CD4-positive, alpha-beta memory T cell (primary cell): ENCODE data around the gene SNW1. TPM values are rescaled to one million over a fixed set of nuclear protein-coding genes. Genes with fewer than 3 reads are reported as not detected.
A peak's percentile ranks its signal among the peaks of the same experiment; 100 is the strongest.
"Not testable (repeated sequence)": the region's sequence is repeated elsewhere in the genome, so short reads cannot be mapped to it uniquely, and the experiment has no call there.

ENCODE experiments used
- CTCF ChIA-PET: fragments of 350-600 bp; sonication (Branson Sonifier 250); formaldehyde crosslinking; loops from one replicate; lab custom pipeline; 2021; ENCODE audit warnings: inconsistent platforms; ENCODE audit not compliant: partially characterized antibody; lab: Charles Lee
- POLR2A ChIA-PET: fragments of 350-600 bp; sonication (Branson Sonifier 250); formaldehyde crosslinking; loops from one replicate; lab custom pipeline; 2021; ENCODE audit not compliant: partially characterized antibody; lab: Charles Lee
- DNase-seq, 5 donors: peaks; one replicate each; pipeline versions ENCODE4 v3.0.0 to v3.0.0-alpha.2; 2020 to 2022; ENCODE audit warnings: mixed read lengths in 1 of 5
- H3K27ac ChIP-seq: one replicate; pipeline ENCODE4 v1.7.0; 2013; ENCODE audit warnings: low read depth, low read length
- H3K27me3 ChIP-seq: 2 replicates; pipeline ENCODE4 v1.7.0; 2013; ENCODE audit warnings: mild to moderate bottlenecking, low read length, moderate library complexity; ENCODE audit not compliant: insufficient read depth
- H3K36me3 ChIP-seq: 2 replicates; pipeline ENCODE4 v1.7.0; 2013; ENCODE audit warnings: mild to moderate bottlenecking, low read length, moderate library complexity; ENCODE audit not compliant: insufficient read depth
- H3K4me1 ChIP-seq: 2 replicates; pipeline ENCODE4 v1.7.0; 2013; ENCODE audit warnings: mild to moderate bottlenecking, low read length, moderate library complexity; ENCODE audit not compliant: insufficient read depth
- H3K4me3 ChIP-seq, 2 donors: one replicate each; pipeline ENCODE4 v1.7.0; 2013; ENCODE audit warnings: low read length in 2 of 2, mild to moderate bottlenecking in 1 of 2
- H3K9me3 ChIP-seq, 2 donors: one replicate each; pipeline ENCODE4 v1.7.0; 2013; ENCODE audit warnings: low read length in 2 of 2, control low read depth in 1 of 2; ENCODE audit not compliant: control insufficient read depth in 1 of 2
- H3K27ac Mint-ChIP-seq, 7 donors: one replicate each; pipeline ENCODE4 v1.8.0; 2020 to 2021; ENCODE audit warnings: mixed read lengths in 7 of 7, mild to moderate bottlenecking in 6 of 7, inconsistent platforms in 3 of 7, moderate library complexity in 3 of 7
- H3K27me3 Mint-ChIP-seq, 2 donors: one replicate each; pipeline ENCODE4 v1.8.0; 2020 to 2021; ENCODE audit warnings: mixed read lengths in 2 of 2
- H3K36me3 Mint-ChIP-seq, 2 donors: one replicate each; pipeline ENCODE4 v1.8.0; 2020 to 2021; ENCODE audit warnings: mixed read lengths in 2 of 2, inconsistent platforms in 1 of 2, mild to moderate bottlenecking in 1 of 2
- H3K4me1 Mint-ChIP-seq, 4 donors: one replicate each; pipeline ENCODE4 v1.8.0; 2020 to 2021; ENCODE audit warnings: mixed read lengths in 4 of 4, mild to moderate bottlenecking in 1 of 4
- H3K4me3 Mint-ChIP-seq, 8 donors: one replicate each; pipeline ENCODE4 v1.8.0; 2020 to 2021; ENCODE audit warnings: mixed read lengths in 8 of 8, mild to moderate bottlenecking in 7 of 8, moderate library complexity in 6 of 8, inconsistent platforms in 3 of 8
- H3K9me3 Mint-ChIP-seq, 8 donors: one replicate each; pipeline ENCODE4 v1.8.0; 2020 to 2021; ENCODE audit warnings: mixed read lengths in 8 of 8, mild to moderate bottlenecking in 5 of 8, inconsistent platforms in 3 of 8, moderate library complexity in 1 of 8
- intact Hi-C: fragments of 100-400 bp; cut with micrococcal nuclease; formaldehyde crosslinking; loops from one replicate; pipeline ENCODE4 v1.15.1; 2023
- polyA plus RNA-seq, 2 donors: library from polyadenylated mRNA; unstranded; fragments of 300-500 nt; fragmentation: Illumina TruSeq; gene quantifications; one replicate each; pipeline ENCODE4 v1.2.3, GENCODE V29; 2021
- total RNA-seq, 2 experiments: library from RNA; stranded (reverse); gene quantifications; one replicate each; pipeline ENCODE4 v1.2.3, GENCODE V29; 2021

The SNW1 gene
- total and polyA plus RNA-seq, 4 experiments from 2014 or later: 54.4 to 99.7 (median 91.4) TPM

- H3K36me3 Mint-ChIP-seq: no peaks in the 10 kb centered on the region
- peak within 1 kb of the TSS; percentile 83 to 87 for H3K4me3 ChIP-seq
- H3K4me1 ChIP-seq: peaks cover 7% of the 10 kb centered on the region
- peak within 1 kb of the TSS; percentile 83 to 90 (median 86) for H3K4me3 Mint-ChIP-seq
- H3K27ac Mint-ChIP-seq: peak within 1 kb of the TSS; percentile 77 to 93 (median 91)
- ChIA-PET POLR2A (interaction anchor here (1.0 to 2.7 kb wide), 3 partner anchors 39 to 94 kb away, joined by 4 to 25 read pairs (median 4); partner anchors contain the start of gene SNW1), CTCF (interaction anchor here (0.6 to 1.1 kb wide), 3 partner anchors 39 to 451 kb away, joined by 3 to 4 read pairs (median 3); partner anchors contain the start of gene SNW1)
- H3K27me3 Mint-ChIP-seq: no peaks in the 10 kb centered on the region
- H3K9me3 Mint-ChIP-seq: no peaks in the 10 kb centered on the region
- DNase-seq: peak; percentile 83 to 88 (median 85)
- H3K9me3 ChIP-seq: no peaks in the 10 kb centered on the region
- intact Hi-C loops: loop anchor here (1.0 to 2.0 kb wide), 5 partner anchors 39 to 479 kb away; partner anchors contain the start of genes ALKBH1, GSTZ1, SLIRP and SNW1
- H3K36me3 ChIP-seq: no peaks in the 10 kb centered on the region
- H3K4me1 Mint-ChIP-seq: peaks cover 2 to 11% (median 9%) of the 10 kb centered on the region in 4 donors
- peak within 1 kb of the TSS; percentile 71 for H3K27ac ChIP-seq
- H3K27me3 ChIP-seq: no peaks in the 10 kb centered on the region
These were observed 39.1 kb upstream of the SNW1 start, which contains the start of gene ADCK1 for GRCh38 chr14:77799863-77800730. Gene ADCK1, plus strand, starts transcription at chr14:77800109. Its CDS starts 18,870 bp downstream, at chr14:77818979.

- Mint-ChIP-seq H3K4me3 (peak overlapping the region; percentile 82 to 90 (median 86)), H3K27ac (peak overlapping the region; percentile 72 to 93 (median 91)), H3K4me1 (peaks cover 2 to 11% (median 9%) of the 10 kb centered on the region in 4 donors)
- Histone ChIP-seq H3K4me3 (peak overlapping the region; percentile 83 to 87), H3K27ac (peak overlapping the region; percentile 71)
- H3K36me3 ChIP-seq, H3K9me3 Mint-ChIP-seq, H3K4me1 ChIP-seq, H3K27me3 ChIP-seq, H3K9me3 ChIP-seq, DNase-seq, H3K36me3 Mint-ChIP-seq, intact Hi-C loops, H3K27me3 Mint-ChIP-seq: not testable (repeated sequence)
- ChIA-PET CTCF (interaction anchor here (0.6 to 1.1 kb wide), 2 partner anchors 38 to 450 kb away, joined by 3 to 4 read pairs; partner anchors contain the start of gene SNW1), POLR2A (interaction anchor here (1.0 to 2.7 kb wide), 3 partner anchors 38 to 93 kb away, joined by 4 to 25 read pairs (median 4); partner anchors contain the start of gene SNW1)
These were observed 38.5 kb upstream of the SNW1 start for GRCh38 chr14:77799456-77799855.

DNA sequence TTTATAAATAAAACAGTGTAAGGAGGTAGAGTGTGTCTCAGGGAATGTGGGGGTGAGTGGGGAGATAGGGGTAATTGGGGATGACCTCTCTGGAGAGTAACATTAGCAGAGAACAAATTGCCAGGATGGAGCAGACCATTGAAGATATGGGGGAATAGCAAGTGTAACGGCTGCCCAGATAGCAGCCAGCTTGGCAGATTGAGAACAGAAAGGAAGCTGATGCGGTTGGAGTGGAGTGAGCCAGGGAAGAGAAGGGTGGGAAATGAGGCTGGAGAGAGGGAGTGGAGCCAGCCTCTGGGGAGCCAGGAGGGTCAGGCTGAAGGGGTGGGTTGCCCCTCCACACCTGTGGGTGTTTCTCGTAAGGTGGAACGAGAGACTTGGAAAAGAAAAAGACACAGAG is 33.4 kb upstream of the SNW1 start:
- H3K9me3 ChIP-seq: no peaks in the 10 kb centered on the region
- Mint-ChIP-seq H3K4me1 (no peaks in the 10 kb centered on the region), H3K9me3 (no peaks in the 10 kb centered on the region), H3K36me3 (no peaks in the 10 kb centered on the region), H3K27me3 (peaks cover 1 to 6% of the 10 kb centered on the region in 2 donors), H3K4me3 (no peak overlapping the region), H3K27ac (no peak overlapping the region)
- no peaks in the 10 kb centered on the region for H3K36me3 ChIP-seq
- H3K27me3 ChIP-seq: no peaks in the 10 kb centered on the region
- intact Hi-C loops: no loop called here
- CTCF ChIA-PET: no interaction called here
- H3K4me3 ChIP-seq: no peak overlapping the region
- H3K27ac ChIP-seq: no peak overlapping the region
- POLR2A ChIA-PET: no interaction called here
- no peaks in the 10 kb centered on the region for H3K4me1 ChIP-seq
- DNase-seq: no peak

DNA sequence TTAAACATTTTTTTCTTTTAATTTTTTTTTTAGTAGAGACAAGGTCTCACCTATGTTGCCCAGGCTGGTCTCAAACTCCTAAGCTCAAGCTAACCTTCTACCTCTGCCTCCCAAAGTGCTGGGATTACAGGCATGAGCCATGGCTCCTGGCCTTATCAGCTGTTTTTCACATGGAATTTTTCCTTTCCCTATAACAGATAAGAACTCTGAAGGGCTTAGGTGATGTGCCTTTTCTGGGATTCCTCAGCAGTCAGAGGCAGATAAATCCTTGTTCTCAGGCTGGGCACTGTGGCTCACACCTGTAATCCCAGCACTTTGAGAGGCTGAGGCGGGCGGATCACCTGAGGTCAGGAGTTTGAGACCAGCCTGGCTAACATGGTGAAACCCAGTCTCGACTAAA is 32.3 kb upstream of the SNW1 start:
- H3K27me3 ChIP-seq, H3K27me3 Mint-ChIP-seq, H3K27ac Mint-ChIP-seq, H3K4me3 Mint-ChIP-seq, H3K36me3 ChIP-seq, H3K9me3 Mint-ChIP-seq, H3K4me1 Mint-ChIP-seq, POLR2A ChIA-PET, H3K36me3 Mint-ChIP-seq, CTCF ChIA-PET, intact Hi-C loops, H3K4me3 ChIP-seq, DNase-seq, H3K27ac ChIP-seq, H3K4me1 ChIP-seq, H3K9me3 ChIP-seq: not testable (repeated sequence)

DNA sequence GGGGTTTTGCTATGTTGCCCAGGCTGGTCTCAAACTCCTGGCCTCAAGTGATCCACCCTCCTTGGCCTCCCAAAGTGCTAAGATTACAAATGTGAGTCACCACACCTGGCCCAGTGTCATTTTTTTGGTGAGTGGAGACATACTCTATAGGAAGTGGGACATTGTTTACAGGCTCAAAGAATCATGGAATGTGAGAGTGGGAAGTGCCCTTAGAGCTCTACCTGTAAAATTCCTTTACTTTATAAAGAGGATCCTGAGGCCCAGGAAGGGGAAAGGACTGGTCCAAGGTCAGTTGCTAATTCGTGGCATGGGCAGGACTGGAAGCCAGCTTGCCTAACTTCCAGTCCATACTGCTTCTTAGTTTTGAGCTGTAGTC is 30.3 kb upstream of the SNW1 start:
- no peak overlapping the region for H3K4me3 ChIP-seq
- no peaks in the 10 kb centered on the region for H3K9me3 ChIP-seq
- H3K36me3 ChIP-seq: no peaks in the 10 kb centered on the region
- Mint-ChIP-seq H3K4me1 (no peaks in the 10 kb centered on the region), H3K9me3 (no peaks in the 10 kb centered on the region), H3K36me3 (no peaks in the 10 kb centered on the region), H3K27me3 (peaks cover 4 to 7% of the 10 kb centered on the region in 2 donors), H3K4me3 (no peak overlapping the region), H3K27ac (no peak overlapping the region)
- no peaks in the 10 kb centered on the region for H3K4me1 ChIP-seq
- DNase-seq: no peak
- H3K27me3 ChIP-seq: no peaks in the 10 kb centered on the region
- H3K27ac ChIP-seq: no peak overlapping the region
- intact Hi-C loops: no loop called here
- ChIA-PET CTCF (no interaction called here), POLR2A (no interaction called here)

DNA sequence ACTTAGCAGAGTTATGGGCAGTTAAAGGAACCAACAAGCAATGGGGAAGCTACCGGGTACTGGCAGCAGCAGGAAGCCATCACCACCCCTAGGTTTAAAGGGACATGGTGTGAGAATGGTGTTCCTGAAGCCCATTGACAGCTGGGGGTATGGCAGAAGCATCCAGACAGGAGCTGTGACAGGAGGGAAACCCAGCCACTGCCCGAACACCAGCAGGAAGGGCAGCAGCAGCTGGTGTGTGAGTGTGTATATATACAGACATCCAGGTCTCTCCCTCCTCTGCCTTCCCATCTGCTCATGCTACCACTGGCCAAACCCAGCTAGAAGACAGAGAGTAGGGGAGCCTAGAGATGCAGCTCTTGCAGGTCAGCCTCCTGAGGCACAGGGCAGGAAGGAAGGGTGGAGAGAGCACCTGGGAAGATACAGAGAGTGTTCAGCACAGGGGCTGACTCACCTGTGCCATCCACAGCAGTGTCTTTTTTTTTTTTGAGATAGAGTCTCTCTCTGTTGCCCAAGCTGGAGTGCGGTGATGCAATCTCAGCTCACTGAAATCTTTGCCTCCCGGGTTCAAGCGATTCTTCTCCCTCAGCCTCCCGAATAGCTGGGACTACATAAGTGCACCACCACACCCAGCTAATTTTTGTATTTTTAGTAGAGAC is 29.7 kb upstream of the SNW1 start:
- DNase-seq: no peak
- Mint-ChIP-seq H3K27ac (no peak overlapping the region), H3K4me3 (no peak overlapping the region), H3K9me3 (no peaks in the 10 kb centered on the region), H3K36me3 (no peaks in the 10 kb centered on the region), H3K4me1 (no peaks in the 10 kb centered on the region), H3K27me3 (peaks cover 4 to 7% of the 10 kb centered on the region in 2 donors)
- Histone ChIP-seq H3K27me3 (no peaks in the 10 kb centered on the region), H3K36me3 (no peaks in the 10 kb centered on the region), H3K9me3 (no peaks in the 10 kb centered on the region), H3K4me3 (no peak overlapping the region), H3K4me1 (no peaks in the 10 kb centered on the region), H3K27ac (no peak overlapping the region)
- POLR2A ChIA-PET: interaction anchor here (0.6 kb wide), 1 partner anchor 9 kb away, joined by 3 read pairs; no protein-coding TSS in a partner anchor
- intact Hi-C loops: no loop called here
- CTCF ChIA-PET: no interaction called here

DNA sequence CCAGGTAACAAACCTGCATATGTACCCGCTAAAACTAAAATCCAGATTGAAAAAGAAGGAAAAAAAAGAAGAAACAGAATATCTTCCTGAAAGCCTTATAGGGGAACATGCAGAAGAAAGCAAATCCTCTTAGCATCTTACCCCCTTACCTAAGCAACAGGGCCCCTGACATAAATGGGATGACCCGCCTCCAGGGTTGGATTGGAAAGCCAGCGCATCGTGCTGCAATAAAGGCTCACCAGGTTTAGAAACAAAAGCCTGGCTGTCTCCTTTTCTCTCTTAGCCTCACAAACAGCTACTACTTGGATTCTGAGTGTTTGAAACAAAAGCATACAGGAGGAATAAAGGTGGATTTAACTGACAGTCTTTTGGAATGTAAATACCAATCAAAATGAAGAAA is 25.2 kb upstream of the SNW1 start:
- H3K27ac Mint-ChIP-seq: no peak overlapping the region
- H3K36me3 Mint-ChIP-seq: no peaks in the 10 kb centered on the region
- Histone ChIP-seq H3K27me3 (no peaks in the 10 kb centered on the region), H3K9me3 (no peaks in the 10 kb centered on the region), H3K27ac (no peak overlapping the region), H3K36me3 (no peaks in the 10 kb centered on the region), H3K4me1 (no peaks in the 10 kb centered on the region), H3K4me3 (no peak overlapping the region)
- CTCF ChIA-PET: no interaction called here
- no peaks in the 10 kb centered on the region for H3K4me1 Mint-ChIP-seq
- DNase-seq: no peak
- POLR2A ChIA-PET: no interaction called here
- H3K4me3 Mint-ChIP-seq: no peak overlapping the region
- peaks cover 3 to 7% of the 10 kb centered on the region in 2 donors for H3K27me3 Mint-ChIP-seq
- H3K9me3 Mint-ChIP-seq: no peaks in the 10 kb centered on the region
- intact Hi-C loops: no loop called here
